HG02623 (cell line): ENCODE measurements around the gene RAC3.

Source experiments
- ATAC-seq: cut with Tn5 transposase; IDR thresholded peaks from one replicate; pipeline ENCODE4 v1.9.1; 2021; ENCODE audit warnings: moderate library complexity; ENCODE audit not compliant: unreplicated experiment

The RAC3 gene

GRCh38 chr17:82022310-82022980 lies 9.0 kb upstream of the RAC3 start, which contains the start of gene CENPX:
Gene CENPX (minus strand): TSS chr17:82022878. CDS start chr17:82022861, 17 bp downstream.
- no peak for ATAC-seq

DNA sequence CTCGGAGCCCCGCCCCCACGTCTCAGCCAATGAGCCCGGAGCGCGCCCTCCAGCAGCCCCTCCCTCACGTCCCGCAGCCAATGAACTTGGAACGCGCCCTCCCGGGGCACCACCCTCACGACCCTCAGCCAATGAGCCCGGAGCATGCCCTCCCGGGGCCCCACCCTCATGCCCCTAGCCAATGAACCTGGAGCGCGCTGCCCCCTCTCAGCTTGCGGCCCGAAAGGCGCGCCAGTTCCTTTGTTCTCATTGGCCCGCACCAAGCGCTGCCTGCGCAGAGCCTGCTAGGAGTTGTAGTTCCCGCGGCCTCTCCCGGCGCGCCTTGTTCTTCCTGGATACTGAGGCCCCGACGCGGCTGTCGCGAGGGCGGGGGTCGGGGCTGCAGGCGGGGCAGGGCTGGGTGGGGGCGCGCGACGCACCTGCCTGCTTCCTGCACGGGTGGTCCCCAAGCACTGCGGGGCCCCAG lies 8.5 kb upstream of the RAC3 start, which contains the start of gene LRRC45:
LRRC45 (plus strand) TSS at position 325 of the 466 bp plus-strand sequence. CDS start 339 bp downstream, outside the sequence.
- peak; percentile 90 for ATAC-seq

DNA sequence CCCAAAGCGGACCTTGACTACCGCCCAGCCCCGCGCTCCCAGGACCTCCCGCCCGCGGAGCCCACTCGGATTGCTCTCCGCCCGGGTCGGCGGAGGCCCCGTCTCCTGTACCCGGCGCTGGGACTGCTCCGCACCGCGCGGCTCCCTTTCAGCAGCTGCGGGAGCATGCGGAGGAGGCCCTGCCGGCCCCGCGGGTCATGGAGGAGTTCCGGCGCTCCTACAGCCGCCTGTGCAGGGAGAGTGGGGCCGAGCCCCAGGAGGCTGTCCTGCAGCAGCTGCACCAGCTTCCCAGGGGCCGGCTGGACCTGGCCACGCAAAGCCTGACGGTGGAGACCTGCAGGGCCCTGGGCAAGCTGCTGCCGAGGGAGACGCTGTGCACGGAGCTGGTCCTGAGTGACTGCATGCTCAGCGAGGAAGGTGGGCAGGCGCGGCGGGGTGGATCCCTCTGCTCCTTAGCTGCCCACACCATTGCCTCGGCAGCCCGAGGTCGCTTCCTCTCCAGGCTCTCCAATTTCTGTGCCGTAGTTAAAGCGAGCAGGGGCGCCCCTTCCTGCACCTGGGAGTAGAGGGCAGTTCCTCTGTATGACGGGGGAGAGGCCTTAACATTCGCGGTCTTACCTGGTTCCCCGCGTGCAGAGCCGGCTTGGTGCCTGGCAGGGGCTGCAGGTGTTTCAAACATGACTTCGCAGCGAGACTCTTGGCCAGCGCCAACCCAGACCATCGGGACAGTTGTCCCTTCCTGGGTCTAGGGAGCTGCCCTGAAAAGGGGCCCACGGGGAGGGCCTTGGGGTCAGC lies 7.8 kb upstream of the RAC3 start:
- ATAC-seq: no peak

DNA sequence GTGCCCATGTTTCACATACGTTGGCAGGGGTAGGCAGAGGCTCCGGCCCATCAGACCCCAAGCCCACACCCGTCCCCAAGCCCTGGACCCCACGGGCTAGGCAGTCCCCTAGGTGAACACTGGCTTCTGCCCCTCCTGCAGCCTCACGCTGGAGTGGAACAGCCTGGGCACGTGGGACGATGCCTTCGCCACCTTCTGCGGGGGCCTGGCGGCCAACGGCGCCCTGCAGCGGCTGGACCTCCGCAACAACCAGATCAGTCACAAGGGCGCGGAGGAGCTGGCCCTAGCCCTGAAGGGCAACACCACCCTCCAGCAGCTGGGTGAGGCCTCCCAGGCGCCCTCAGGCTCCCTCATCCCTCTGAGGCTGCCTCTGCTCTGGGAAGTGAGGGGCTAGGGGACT lies 6.6 kb upstream of the RAC3 start:
- no peak for ATAC-seq

DNA sequence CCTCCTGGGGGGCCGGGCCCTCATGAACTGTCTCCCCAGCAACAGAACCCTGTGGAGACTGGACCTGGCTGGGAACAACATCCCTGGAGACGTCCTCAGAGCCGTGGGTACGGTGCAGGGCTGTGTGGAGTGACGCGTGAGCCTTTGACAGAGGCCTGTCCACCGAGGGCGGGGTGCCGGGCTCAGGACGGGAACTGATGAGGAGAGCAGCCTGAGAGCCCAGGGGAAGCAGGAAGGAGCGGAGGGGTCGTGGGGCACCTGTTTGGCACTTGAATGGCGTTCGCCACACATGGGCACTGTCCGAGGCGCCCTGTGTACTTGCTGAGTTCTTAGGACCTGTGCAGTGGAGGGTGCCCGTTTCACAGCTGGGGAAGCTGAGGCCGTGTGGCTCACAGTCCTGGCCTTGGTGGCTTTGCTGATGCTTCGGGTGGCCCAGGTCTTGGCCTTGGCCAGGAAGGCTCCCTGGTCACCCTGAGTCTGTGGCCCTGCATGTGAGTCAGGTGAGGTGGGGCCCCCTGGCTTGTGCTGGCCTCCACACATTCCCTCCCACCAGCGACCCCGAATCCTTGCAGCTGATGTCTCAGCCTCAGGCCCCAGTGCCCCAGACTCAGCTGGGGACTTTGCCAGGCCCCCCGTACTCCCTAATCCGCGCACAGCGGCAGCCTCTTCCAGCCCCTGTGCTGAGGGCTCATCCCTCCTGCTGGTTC lies 5.9 kb upstream of the RAC3 start:
- ATAC-seq: no peak

DNA sequence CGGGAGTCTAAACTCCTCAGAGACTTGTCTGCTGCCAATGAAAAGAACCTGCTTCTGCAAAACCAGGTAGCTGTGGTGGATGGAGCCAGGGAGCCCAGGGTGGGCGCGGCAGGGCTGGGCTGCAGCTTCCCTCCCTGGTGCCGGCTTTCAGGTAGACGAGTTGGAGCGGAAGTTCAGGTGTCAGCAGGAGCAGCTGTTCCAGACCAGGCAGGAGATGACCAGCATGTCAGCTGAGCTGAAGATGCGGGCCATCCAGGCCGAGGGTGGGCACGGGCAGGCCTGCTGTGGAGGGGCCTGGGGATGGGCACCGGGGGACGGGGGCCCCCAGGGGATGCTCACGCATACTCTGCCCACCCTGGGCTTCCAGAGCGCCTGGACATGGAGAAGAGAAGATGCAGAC lies 3.2 kb upstream of the RAC3 start:
- ATAC-seq: no peak

DNA sequence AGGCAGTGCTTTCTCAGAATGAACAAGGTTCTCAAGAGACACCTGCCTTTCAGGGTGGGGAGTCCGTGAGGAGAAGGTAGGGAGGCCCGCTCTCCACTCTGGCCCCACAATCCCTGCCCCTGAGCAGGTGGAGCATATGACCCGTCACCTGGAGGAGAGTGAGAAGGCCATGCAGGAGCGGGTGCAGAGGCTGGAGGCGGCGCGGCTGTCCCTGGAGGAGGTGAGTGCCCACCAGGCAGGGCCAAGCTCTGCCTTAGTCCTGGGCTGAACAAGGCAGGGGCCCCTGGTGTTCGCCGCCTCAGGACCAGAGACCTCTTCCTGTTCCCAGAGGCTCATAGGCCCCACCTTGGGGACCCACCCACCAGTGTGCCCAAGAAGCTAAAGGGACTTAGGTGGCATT lies 2.5 kb upstream of the RAC3 start:
- no peak for ATAC-seq

DNA sequence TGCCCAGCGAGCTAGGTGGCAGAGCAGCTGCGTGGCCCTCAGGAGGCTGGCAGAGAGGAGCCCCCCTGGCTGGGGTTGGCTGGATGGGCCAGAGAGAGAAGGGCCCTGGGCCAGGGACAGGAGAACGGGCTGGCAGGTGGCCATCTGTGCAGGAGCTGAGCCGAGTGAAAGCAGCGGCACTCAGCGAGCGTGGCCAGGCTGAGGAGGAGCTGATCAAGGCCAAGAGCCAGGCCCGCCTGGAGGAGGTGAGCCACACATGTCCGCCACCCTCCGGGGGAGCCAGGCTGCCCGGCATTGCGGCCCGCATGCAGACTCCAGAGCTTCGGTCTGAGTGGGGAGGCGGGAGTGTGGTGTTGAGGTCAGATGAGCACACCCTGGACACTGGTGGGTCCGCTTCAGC lies 2.1 kb upstream of the RAC3 start:
- no peak for ATAC-seq

GRCh38 chr17:82029990-82030469 lies 1.4 kb upstream of the RAC3 start:
- no peak for ATAC-seq

- ATAC-seq: peak; percentile 38
Observed at GRCh38 chr17:82030470-82031302, 792 bp upstream of the RAC3 start.

- ATAC-seq: no peak
Observed at GRCh38 chr17:82031885-82032627, 578 bp downstream of the RAC3 start.

DNA sequence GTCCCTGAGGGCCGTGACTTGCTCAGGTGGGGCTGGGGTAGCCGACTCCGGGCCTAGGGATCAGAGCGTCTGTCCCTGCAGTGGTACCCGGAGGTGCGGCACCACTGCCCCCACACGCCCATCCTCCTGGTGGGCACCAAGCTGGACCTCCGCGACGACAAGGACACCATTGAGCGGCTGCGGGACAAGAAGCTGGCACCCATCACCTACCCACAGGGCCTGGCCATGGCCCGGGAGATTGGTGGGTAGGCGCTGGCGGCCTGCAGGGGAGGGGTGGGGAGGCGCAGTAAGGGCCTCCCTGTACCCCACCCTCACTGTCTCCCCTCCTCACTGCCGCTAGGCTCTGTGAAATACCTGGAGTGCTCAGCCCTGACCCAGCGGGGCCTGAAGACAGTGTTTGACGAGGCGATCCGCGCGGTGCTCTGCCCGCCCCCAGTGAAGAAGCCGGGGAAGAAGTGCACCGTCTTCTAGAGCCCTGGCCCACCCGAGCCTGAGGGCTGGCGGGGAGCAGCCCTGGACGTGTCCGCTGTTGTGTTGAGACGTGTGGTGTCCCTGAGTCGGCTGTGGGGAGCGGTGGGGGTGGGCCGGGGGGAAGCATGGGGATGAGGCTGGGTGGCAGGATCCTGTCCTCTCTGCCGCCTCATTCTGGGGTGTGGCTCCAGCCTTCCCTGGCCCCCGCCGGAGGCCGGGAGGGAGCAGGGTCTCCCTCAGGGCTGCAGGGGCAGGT lies 2.0 kb downstream of the RAC3 start:
- ATAC-seq: no peak

DNA sequence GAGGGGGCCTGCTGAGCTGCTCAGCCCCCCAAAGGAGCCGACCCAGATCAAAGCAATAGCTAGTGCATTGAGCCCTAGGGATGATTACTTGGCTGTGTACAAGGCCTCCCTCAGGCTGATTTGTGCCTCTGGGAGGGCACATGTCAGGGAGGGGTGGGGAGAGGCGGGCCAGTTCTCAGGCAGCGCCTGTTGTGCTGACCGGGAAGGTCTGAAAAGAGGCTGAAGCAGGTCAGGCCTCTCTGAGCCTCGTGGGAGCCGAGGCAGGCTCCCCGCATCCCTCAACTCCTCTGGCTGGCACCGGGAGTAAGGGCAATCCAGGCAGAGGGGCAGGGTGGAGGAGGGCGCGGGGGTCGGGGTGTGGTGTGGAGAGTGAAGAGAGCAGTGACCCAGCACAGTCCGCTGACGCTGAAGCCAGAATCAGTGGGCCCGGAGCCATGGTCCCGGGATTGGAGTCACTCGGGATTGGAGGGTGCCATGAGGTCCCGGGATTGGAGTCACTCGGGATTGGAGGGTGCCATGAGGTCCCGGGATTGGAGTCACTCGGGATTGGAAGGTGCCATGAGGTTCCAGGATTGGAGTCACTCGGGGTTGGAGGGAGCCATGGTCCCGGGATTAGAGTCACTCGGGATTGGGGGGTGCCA lies 3.0 kb downstream of the RAC3 start:
- no peak for ATAC-seq

DNA sequence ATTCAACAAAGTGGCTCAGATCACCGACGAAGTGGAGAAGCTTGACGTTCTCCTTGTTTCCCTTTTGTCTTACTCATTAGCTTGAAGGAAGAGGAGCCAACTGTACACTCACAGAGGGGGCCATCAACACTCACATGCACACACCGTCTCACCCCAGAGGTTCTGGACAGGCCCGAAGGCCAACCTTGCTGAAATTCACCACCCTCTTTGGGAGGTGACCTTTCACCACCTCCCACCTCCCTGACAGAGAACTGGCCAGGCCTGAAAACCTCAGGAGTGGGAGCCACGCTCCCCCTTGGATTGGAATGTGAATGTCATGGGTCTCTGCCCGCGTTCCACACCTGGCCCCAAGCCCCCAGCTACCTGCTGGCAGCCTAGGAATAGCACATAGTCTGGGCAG lies 4.0 kb downstream of the RAC3 start:
- no peak for ATAC-seq

GRCh38 chr17:82035956-82036633 lies 4.6 kb downstream of the RAC3 start:
- ATAC-seq: no peak

GRCh38 chr17:82036634-82037091 lies 5.2 kb downstream of the RAC3 start:
- no peak for ATAC-seq

GRCh38 chr17:82037092-82037888 lies 5.8 kb downstream of the RAC3 start, which contains the start of gene DCXR:
Gene DCXR (minus strand): TSS chr17:82037697. CDS start chr17:82037682, 15 bp downstream.
- ATAC-seq: peak; percentile 86
